Neutrophil (primary cell): Measurements from ENCODE around the gene NPAS3.

Source experiments
- H3K27ac ChIP-seq: fragments of 200-600 bp; sonication (generic); 2 replicates; pipeline ENCODE4 v1.5.1; 2016; ENCODE audit warnings: mild to moderate bottlenecking, moderate library complexity
- H3K27me3 ChIP-seq: fragments of 200-600 bp; sonication (generic); 2 replicates; pipeline ENCODE4 v1.6.0; 2016; ENCODE audit warnings: mild to moderate bottlenecking
- H3K36me3 ChIP-seq: fragments of 200-600 bp; sonication (generic); 2 replicates; pipeline ENCODE4 v1.5.1; 2017
- H3K4me1 ChIP-seq, 2 experiments: fragments of 200-600 bp in 1 of 2; sonication (generic) in 1 of 2; 1 replicate in 1 of 2; 2 replicates in 1 of 2; pipeline versions ENCODE4 v1.5.1 to v1.6.1; 2013 to 2016; ENCODE audit warnings: low read depth in 1 of 2, low read length in 1 of 2, mild to moderate bottlenecking in 1 of 2, moderate library complexity in 1 of 2; ENCODE audit not compliant: control insufficient read depth in 1 of 2, insufficient read depth in 1 of 2
- H3K4me3 ChIP-seq, 2 experiments: fragments of 200-600 bp in 1 of 2; sonication (generic) in 1 of 2; 1 replicate in 1 of 2; 2 replicates in 1 of 2; pipeline ENCODE4 v1.5.1; 2013 to 2016; ENCODE audit warnings: low read depth in 1 of 2, low read length in 1 of 2, mild to moderate bottlenecking in 1 of 2, moderate library complexity in 1 of 2
- H3K9me3 ChIP-seq: fragments of 200-600 bp; sonication (generic); 2 replicates; pipeline ENCODE4 v1.5.1; 2016
- TF ChIP-seq, protein P1 (sequence below): fragments of 200-600 bp; sonication (generic); IDR thresholded peaks from 2 replicates; pipeline ENCODE4 v1.5.1; 2016; ENCODE audit warnings: antibody characterized with exemption

Gene NPAS3

DNA sequence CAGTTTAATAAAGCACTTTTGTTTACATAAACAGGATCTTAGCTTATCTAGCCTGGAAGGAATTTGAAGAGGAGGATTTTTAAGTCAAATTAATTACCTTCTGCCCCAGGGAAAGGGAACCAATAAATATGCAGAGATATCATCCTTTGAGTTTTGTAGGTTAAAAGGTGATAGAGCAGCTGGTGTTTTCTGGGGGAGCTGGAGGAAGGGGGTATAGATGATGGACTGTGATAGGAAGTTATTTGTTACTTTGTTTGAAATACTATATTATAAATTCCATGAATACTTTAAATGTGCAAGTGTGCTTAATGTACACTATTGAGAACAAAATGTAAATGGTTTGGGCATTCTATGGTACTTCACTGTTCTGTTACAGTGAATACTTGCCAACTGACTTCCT, 55.2 kb downstream of the NPAS3 start:
- Histone ChIP-seq H3K4me3 (no peak overlapping the region), H3K9me3 (no peaks in the 10 kb centered on the region), H3K4me1 (no peaks in the 10 kb centered on the region), H3K27me3 (no peaks in the 10 kb centered on the region), H3K36me3 (no peaks in the 10 kb centered on the region), H3K27ac (no peak overlapping the region)
- TF ChIP-seq, protein P1, sequence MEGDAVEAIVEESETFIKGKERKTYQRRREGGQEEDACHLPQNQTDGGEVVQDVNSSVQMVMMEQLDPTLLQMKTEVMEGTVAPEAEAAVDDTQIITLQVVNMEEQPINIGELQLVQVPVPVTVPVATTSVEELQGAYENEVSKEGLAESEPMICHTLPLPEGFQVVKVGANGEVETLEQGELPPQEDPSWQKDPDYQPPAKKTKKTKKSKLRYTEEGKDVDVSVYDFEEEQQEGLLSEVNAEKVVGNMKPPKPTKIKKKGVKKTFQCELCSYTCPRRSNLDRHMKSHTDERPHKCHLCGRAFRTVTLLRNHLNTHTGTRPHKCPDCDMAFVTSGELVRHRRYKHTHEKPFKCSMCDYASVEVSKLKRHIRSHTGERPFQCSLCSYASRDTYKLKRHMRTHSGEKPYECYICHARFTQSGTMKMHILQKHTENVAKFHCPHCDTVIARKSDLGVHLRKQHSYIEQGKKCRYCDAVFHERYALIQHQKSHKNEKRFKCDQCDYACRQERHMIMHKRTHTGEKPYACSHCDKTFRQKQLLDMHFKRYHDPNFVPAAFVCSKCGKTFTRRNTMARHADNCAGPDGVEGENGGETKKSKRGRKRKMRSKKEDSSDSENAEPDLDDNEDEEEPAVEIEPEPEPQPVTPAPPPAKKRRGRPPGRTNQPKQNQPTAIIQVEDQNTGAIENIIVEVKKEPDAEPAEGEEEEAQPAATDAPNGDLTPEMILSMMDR, result no peak

DNA sequence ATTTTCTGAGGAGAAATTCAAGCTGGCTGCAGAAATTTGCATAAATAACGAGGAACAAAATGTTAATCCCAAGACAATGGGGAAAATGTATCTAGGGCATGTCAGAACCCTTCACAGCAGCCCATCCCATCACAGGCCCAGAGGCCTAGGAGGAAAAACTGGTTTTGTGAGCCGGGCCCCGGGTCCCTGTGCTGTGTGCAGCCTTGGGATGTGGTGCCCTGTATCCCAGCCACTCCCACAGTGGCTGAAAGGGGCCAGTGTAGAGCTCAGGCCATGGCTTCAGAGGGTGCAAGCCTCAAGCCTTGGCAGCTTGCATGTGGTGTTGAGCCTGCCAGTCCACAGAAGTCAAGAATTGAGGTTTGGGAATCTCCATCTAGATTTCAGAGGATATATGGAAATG, 57.7 kb downstream of the NPAS3 start:
- Histone ChIP-seq H3K9me3 (no peaks in the 10 kb centered on the region), H3K4me1 (no peaks in the 10 kb centered on the region), H3K27me3 (no peaks in the 10 kb centered on the region), H3K36me3 (no peaks in the 10 kb centered on the region), H3K27ac (no peak overlapping the region), H3K4me3 (no peak overlapping the region)
- TF ChIP-seq, protein P1, result no peak

DNA sequence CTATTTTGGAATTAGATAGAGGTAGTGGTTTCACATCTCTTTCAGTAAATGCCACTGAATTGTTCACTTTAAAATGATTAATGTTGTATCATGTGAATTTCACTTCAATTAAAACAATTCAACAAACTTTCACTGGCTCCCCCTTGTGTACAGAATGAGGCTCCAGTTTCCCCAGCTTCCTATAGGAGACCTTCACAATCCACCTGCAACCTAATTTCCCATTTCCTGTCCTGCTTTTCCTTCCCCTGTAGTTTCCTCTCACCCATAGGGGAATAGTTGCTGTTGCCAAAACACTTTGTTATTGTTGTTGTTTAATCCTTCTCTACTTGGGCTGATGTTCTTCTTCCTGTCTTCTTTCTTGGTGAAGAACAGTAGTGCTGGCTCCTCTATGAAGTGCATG, 59.8 kb downstream of the NPAS3 start:
- H3K27ac ChIP-seq, result no peak overlapping the region
- H3K4me3 ChIP-seq, result no peak overlapping the region
- TF ChIP-seq, protein P1, result no peak
- H3K27me3 ChIP-seq, result no peaks in the 10 kb centered on the region
- no peaks in the 10 kb centered on the region for H3K4me1 ChIP-seq
- no peaks in the 10 kb centered on the region for H3K9me3 ChIP-seq
- H3K36me3 ChIP-seq, result no peaks in the 10 kb centered on the region

DNA sequence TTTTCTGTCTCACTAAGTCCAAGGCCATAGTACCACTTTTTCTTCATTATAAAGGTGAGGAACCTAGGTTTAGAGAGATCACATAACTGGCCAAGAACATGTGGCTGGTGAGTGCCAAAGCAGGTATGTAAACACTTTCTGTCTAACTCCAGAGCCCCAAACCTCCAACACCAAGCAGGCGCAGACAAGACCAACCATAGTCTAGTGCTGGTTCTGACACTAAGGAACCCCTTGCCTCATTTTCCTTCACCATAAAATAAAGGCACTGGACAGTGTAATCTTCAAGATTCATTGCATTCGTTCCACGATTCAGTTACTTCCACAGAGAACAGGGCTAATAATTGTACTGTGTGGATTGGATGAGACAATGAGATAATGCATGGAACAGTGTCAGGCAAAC, 71.0 kb downstream of the NPAS3 start:
- no peaks in the 10 kb centered on the region for H3K9me3 ChIP-seq
- H3K4me3 ChIP-seq, result no peak overlapping the region
- H3K27me3 ChIP-seq, result no peaks in the 10 kb centered on the region
- no peaks in the 10 kb centered on the region for H3K36me3 ChIP-seq
- H3K27ac ChIP-seq, result no peak overlapping the region
- no peaks in the 10 kb centered on the region for H3K4me1 ChIP-seq
- TF ChIP-seq, protein P1, result no peak

DNA sequence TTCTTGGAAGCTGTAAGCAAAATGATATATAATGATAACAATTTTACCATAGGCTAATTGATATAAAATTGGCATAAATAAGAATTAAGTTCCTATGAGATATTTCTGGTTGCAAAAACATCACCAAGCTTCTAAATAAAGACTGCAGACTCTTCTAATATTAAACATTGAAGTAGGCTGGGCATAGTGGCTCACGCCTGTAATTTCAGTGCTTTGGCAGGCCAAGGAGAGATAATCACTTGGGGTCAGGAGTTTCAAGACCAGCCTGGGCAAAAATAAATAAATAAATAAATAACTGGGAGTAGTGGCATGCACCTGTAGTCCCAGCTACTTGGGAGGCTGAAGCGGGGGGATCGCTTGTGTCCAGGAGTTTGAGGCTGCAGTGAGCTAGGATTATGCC, 71.8 kb downstream of the NPAS3 start:
- H3K27ac ChIP-seq, result no peak overlapping the region
- no peaks in the 10 kb centered on the region for H3K27me3 ChIP-seq
- TF ChIP-seq, protein P1, result no peak
- H3K4me1 ChIP-seq, result no peaks in the 10 kb centered on the region
- no peak overlapping the region for H3K4me3 ChIP-seq
- no peaks in the 10 kb centered on the region for H3K9me3 ChIP-seq
- no peaks in the 10 kb centered on the region for H3K36me3 ChIP-seq

DNA sequence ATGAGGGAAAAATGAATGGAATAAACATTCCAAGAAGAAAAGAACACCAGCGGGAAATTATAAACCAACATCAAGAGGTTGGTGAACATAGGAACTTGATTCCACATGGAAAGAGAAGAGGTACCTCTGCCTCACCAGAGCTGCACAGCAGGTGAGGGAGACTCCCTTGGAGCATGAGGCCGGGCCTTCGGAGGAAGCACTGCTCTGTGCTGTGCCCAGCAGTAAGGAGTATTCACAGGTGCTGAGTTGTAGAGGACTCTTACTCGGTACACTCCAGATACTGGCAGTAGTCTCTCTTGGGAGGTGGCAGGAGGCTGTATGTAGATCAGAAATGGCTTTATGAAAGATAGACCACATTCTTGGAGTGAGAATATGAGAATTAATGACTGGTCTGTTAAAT, 76.0 kb downstream of the NPAS3 start:
- Histone ChIP-seq H3K9me3 (no peaks in the 10 kb centered on the region), H3K27ac (no peak overlapping the region), H3K4me1 (no peaks in the 10 kb centered on the region), H3K27me3 (no peaks in the 10 kb centered on the region), H3K4me3 (no peak overlapping the region), H3K36me3 (no peaks in the 10 kb centered on the region)
- TF ChIP-seq, protein P1, result no peak
